Vagina (tissue), 2 donors: ENCODE results near the gene C6orf132.

ENCODE experiments used
- POLR2A ChIP-seq, 2 donors: fragments of 450-650 bp; IDR thresholded peaks; one replicate each; pipeline ENCODE4 v1.6.1; 2017; ENCODE audit warnings: antibody characterized with exemption in 2 of 2, mild to moderate bottlenecking in 2 of 2, moderate library complexity in 2 of 2
- POLR2AphosphoS5 ChIP-seq, 2 donors: sonication (generic); formaldehyde crosslinking; IDR thresholded peaks; one replicate each; pipeline ENCODE4 v1.9.0; 2017; ENCODE audit warnings: antibody characterized with exemption in 2 of 2, mild to moderate bottlenecking in 2 of 2, low read depth in 1 of 2; ENCODE audit not compliant: insufficient read depth in 1 of 2
- TF ChIP-seq, protein P1 (sequence below), 3 experiments: fragments of 450-650 bp in 2 of 3; fragments of 200-600 bp in 1 of 3; sonication (generic) in 1 of 3; IDR thresholded peaks; one replicate each; pipeline ENCODE4 v1.5.1; 2017 to 2019; ENCODE audit warnings: antibody characterized with exemption in 3 of 3, mild to moderate bottlenecking in 2 of 3, moderate library complexity in 2 of 3

DNA sequence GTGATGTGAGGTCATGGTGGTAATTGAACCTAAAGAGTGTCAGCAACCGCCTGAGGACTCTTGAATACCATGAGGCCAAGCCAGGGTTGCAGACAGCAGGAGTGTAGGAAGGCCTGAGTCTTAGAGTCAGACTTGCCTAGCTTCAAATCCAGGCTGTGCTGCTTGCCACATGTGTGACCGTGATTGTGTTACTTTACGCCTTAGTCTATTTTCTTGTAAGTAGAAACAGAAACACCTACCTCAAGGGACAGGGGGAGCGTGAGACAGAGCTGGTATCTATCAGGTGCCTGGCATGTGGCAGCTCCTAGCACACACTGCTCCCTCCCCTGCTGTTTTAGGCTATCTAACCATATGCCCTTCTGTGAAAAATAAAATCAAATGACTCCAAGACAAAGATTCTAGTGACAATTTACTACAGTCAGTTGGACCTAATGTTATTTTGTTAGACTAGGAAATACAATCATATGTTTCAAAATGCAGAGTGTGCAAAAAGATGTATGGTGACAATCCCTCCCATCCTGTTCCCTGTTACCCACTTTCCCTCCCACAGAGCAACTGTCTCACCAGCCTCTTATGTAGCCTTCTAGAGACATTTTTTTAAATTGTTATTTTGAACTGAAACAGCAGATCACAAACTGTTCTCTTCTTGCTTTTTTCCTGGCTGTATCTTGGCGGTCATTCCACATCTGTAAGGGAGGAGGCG, 70.4 kb downstream of the C6orf132 start:
- TF ChIP-seq POLR2AphosphoS5 (IDR thresholded peaks at IDR 0.05; ENCODE audit: insufficient read depth in 1 of 2, low read depth in 1 of 2), result no peak
- TF ChIP-seq POLR2A (IDR thresholded peaks at IDR 0.05), result no peak
- TF ChIP-seq, protein P1, sequence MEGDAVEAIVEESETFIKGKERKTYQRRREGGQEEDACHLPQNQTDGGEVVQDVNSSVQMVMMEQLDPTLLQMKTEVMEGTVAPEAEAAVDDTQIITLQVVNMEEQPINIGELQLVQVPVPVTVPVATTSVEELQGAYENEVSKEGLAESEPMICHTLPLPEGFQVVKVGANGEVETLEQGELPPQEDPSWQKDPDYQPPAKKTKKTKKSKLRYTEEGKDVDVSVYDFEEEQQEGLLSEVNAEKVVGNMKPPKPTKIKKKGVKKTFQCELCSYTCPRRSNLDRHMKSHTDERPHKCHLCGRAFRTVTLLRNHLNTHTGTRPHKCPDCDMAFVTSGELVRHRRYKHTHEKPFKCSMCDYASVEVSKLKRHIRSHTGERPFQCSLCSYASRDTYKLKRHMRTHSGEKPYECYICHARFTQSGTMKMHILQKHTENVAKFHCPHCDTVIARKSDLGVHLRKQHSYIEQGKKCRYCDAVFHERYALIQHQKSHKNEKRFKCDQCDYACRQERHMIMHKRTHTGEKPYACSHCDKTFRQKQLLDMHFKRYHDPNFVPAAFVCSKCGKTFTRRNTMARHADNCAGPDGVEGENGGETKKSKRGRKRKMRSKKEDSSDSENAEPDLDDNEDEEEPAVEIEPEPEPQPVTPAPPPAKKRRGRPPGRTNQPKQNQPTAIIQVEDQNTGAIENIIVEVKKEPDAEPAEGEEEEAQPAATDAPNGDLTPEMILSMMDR (IDR thresholded peaks at IDR 0.05), result no peak
